Measurements from ENCODE around the gene EIF5AL1.
"Not testable (repeated sequence)": the region's sequence is repeated elsewhere in the genome, so short reads cannot be mapped to it uniquely, and the experiment has no call there.

EIF5AL1 gene

DNA sequence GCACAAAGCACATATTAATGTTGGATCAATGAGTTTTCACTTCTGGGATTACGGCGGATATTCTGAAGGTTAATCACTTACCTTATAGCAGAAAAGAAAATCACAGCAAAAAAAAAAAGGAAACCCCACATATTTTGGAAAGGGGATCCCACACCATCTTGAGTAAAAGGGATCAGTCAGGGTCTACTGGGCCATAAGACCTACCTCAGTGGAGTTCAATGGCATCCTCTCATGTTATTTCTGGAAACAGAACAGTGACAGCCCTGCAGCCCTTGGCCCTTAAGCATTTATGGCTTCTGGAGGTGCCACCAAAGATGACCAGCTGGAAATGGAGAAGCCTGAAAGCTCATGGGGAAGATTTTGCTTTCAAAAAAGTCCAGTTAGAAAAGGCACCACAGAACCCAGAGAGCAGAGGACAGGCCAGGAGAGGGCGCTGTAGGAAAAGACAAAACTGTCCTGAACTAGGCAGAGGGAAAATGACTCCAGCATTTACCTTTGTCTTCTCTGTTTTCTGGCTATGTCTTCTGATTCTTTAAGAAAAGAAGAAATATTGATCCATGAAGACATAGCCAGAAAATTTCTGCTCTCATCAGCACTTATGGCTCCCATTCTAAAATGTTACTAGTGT lies 2.9 kb upstream of the EIF5AL1 start:
- not testable (repeated sequence) for DNase-seq (ENCODE audit: low spot score)

DNA sequence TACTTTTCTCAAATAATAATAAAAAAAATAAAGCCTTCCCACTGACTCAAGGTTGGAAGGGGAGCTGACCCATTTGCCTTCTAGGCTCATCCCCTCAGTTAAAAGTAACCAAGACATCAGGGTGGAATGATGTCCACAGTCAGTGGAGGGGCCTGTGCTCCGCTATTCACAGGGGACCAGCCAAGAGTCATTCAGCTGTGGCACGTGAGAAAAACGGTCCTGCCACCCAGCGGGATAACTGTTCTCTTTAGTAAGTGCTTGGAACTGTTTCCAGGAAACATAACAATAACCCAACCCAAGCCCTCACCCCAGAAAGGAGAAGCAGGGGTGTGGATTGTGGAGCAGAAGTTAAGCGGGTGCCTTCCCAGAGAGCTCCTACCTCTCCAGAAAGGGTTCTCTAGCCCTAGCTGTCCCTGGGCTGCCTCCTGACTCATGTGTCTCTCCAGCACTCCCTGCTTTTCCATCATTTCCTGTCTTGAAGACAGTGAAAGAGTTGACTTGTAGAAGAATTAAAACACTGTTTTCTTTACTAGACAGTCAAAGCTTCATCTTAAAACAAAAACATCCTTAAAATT lies 2.3 kb upstream of the EIF5AL1 start:
- DNase-seq (ENCODE audit: low spot score), result not testable (repeated sequence)

DNA sequence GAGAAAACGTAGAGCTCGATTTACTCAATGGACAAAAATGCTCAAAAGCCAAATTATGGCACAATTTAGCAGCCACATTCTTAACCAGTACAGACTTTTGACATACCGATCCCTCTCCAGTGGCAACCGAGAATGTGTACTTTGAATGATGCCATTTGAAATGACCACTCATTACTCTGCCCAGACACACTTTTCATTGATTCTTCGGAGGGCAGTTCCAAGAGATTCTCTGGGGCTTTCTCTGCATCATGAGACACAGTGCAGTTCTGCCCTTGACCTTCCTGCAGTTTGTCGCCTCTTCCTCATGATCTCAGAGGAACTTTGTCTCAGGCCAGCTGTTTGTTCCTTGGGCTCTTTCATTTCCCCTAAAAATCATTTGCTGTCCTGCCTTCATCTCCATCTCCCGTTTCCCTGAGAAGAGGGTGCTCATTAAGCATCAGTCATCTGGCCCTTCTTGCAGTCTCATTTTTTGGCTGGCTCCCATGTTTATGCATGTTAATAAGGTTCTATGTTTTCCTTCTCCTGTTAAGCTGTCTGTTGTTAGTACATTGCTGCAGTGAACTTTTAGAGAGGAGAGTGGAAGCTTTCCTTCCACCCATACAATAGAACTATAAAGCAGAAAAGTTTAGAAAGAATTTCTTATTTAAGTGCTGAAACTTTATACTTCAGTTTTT lies 4.3 kb downstream of the EIF5AL1 start:
- peak; percentile 6 for DNase-seq (ENCODE audit: low spot score)

DNA sequence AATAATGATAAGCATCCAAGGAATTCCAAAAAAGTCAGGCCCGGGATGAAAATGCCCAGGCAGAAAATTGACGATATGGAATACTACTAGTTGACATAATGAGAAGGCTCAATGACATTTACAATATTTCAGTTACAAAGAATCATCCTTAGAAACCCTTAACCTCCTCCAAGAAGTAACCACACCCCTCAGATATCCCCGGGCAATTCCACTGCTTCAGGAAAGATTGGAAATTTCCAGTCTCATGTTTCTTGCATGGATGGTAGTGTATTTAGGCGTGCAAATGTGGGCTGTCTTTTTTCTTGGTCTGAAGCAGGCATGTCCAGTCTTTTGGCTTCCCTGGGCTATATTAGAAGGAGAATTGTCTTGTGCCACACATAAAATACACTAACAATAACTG lies 5.2 kb downstream of the EIF5AL1 start:
- not testable (repeated sequence) for DNase-seq (ENCODE audit: low spot score)

DNA sequence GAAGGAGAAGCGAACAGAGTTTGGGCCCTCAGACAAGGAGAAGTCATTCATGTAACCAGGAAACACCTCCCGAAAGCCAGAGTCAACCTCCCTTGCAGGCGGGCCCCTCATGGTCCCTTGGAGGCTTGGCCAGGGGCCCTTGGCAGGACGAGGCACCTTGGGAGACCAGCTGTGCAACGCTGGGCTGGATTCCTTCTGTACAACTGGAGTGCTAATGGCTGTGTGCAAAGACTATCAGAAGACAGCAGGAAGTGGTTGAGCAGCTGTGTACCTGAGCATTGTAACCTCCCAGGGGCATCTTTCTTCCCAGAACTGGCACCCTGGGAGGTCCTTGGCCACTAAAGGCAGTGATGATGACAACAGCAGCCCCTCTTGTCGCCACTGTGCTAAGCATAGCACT lies 9.4 kb downstream of the EIF5AL1 start:
- DNase-seq (ENCODE audit: low spot score), result not testable (repeated sequence)

DNA sequence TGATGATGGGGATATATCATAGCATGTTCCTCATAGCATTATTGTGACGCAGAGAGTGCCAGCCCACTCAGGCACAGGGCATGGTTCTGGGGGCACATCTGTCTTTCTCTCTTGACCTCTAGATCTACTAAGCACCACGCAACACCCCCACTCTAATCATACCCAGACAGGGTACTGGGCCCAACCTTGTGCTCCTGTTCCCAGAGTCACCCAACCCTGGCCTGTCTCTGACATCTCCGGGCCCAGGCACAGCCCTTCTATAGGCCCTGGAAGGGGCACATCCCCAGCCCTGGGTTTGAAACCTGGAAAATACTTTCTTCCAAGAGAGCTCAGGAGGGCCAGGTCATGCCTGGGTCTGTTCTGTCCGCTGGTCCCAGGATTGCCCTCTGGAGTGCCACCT lies 10.1 kb downstream of the EIF5AL1 start:
- not testable (repeated sequence) for DNase-seq (ENCODE audit: low spot score)

DNA sequence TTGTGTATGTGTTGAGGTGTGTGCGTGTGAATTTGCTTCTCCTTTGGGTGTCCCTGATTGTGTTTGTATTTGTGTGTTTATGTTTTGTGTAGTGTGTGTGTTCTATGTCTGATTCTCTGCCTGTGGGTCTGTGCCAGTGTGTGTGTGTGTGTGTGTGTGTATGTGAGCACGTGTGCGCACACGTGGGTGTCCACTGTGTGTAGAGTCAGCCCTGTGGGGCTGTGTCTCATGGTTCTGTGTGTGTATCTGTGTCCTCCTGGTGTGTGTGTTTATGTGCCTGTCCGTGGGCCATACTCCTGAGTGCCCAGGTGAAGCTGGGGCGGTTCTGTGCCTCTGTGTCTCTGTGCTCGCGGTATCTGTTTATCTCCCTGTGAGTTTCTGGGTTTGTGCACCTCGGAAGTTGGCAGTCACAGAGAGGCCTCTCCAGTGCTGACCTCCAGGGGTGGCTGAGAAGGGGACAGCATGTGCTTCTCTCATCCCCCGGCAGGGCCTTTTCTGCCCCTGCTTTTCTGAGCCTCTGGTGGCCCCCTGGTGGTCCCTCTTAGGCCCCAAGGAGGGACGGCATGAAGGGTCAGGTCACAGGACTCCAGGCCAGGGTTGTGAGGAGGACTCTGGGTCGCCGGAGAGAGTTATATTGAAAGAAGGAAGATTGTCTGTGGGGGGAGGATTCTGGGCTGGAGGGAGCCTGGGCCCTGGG lies 11.0 kb downstream of the EIF5AL1 start:
- DNase-seq (ENCODE audit: low spot score), result not testable (repeated sequence)

DNA sequence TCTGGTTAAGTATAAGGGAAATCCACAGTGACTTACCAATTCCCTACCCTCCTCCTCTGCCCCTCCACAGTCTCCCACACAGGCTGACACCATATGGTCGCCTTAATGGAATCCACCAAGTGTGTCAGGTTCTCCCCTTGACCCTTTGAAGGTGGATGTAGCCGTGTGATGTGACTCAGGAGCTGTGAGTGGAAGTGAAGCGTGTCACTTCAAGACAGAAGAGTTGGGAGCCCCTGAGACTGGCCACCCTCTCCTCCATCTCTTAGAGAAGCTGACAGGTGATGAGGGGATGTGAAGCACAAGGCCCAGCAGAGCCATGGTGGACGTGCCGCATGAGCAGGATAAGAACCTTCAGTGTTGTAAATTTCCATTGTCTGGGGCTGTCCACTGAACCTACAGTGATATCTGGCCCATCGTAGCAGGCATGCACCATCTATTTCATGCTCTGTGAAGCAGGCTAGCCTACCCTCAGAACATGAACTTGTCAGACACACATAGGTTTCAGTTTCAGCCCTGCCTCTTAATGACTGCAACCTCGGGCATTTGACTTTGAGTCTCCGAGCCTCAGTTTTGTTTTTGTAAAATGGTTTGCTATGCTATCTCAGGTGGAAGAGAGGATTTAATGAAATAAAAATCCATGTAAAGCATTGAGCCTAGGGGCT lies 12.8 kb downstream of the EIF5AL1 start:
- not testable (repeated sequence) for DNase-seq (ENCODE audit: low spot score)

DNA sequence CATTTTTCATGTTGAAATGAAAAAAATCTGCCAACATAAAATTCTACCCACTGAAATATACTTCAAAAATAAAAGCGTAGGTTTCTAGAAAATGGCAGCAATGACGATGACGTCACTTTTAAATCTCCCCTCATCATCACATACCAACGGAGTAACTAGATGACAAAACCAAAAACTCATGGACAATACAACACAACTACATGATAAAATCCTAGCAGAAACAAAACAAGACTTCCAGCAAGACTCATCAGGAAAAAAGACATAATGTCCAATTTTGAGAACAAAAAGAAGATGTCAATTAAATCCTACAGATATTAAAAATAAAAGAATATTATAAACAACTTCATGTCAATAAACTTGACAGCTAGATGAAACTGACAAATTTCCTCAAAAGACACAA lies 15.9 kb downstream of the EIF5AL1 start:
- not testable (repeated sequence) for DNase-seq (ENCODE audit: low spot score)

DNA sequence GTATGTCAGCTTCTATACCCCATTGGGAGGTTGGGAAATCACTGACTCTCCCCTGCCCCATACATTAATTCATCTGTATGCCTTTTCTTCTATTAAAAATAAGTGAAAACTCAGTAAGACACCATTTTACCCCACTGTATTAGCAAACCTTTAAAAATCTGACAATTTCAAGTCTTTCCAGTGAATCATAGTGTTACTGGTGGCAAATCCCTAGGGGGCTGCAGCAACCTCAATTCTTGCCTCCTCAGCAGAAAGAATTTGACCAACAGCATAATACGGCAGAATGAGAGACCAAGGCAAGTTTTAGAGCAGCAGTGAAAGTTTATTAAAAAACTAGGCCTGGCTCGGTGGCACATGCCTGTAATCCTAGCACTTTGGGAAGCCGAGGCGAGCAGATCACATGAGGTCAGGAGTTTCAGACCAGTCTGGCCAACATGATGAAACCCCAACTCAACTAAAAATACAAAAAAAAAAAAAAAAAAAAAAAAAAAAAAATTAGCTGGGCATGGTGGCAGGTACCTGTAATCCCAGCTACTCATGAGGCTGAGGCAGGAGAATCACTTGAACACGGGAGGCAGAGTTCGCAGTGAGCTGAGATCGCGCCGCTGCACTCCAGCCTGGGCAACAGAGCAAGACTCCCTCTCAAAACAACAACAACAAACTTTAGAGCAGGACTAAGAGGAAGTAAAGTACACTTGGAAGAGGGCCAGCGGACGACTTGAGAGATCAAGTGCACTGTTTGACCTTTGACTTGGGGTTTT lies 21.0 kb downstream of the EIF5AL1 start:
- not testable (repeated sequence) for DNase-seq (ENCODE audit: low spot score)

DNA sequence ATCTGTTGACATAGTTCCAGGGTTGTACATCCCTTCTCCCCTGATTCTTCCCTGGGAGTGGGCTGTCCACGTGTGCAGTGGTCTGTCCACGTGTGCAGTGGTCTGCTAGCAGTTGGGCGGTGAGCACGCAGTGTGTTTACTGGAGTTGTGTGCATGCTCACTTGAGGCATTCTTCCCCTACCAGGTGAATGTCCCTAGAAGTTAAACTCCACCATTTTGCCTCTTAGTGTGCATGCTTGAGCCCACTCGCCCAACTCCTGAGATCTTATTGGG lies 21.5 kb downstream of the EIF5AL1 start:
- not testable (repeated sequence) for DNase-seq (ENCODE audit: low spot score)

DNA sequence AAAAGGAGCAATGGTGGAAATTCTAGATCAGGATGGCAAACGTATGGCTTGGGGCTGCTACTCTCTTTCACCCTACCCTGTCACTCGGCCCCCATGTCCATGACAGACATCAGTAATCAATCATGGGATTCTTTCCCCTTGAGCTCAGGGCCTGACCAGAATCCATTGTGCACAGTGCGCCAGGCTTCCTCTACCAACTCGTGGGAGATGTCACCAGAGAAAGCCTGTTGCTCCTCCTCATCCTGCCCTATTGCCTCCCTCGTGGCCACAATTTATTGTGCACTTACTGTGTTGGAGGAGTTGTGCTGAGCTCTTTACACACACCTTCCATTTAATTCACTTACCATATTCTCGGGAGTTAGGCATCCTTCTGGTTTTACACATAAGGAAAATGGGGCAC lies 26.0 kb downstream of the EIF5AL1 start:
- DNase-seq (ENCODE audit: low spot score), result not testable (repeated sequence)

DNA sequence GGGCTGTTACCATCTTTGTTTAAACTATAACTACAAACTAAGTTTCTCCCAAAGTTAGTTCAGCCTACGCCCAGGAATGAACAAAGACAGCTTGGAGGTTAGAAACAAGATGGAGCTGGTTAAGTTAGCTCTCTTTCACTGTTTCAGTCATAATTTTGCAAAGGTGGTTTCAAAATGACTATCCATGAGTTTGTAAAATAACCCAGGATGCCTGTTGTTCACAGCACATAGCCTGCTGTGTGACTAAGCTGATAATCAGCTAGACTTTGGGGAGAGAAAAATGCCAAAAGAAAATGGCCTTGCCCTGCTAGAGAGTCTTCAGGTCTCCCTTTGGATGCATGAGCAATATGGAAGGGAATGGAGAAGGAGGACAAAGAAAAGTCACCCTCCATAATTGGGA lies 28.6 kb downstream of the EIF5AL1 start:
- DNase-seq (ENCODE audit: low spot score), result not testable (repeated sequence)

DNA sequence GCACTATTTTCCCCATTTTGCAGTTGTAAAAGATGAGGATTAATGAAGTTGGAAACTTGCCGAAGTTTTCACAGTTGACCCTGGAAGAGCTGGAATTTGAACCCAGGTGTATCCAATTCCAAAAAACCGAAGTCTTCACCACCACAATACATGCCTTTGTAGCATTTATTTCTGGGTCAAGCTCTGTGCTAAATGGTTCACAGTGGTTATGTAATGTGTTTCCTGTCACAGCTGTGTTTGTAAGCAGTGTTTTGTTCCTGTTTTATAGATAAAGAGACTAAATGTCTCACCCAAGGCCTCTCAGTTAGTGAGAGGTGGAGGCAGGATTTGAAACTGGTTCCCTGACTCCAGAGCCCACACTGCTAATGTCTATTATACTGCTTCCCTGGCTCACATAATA lies 30.3 kb downstream of the EIF5AL1 start:
- DNase-seq (ENCODE audit: low spot score), result no peak

DNA sequence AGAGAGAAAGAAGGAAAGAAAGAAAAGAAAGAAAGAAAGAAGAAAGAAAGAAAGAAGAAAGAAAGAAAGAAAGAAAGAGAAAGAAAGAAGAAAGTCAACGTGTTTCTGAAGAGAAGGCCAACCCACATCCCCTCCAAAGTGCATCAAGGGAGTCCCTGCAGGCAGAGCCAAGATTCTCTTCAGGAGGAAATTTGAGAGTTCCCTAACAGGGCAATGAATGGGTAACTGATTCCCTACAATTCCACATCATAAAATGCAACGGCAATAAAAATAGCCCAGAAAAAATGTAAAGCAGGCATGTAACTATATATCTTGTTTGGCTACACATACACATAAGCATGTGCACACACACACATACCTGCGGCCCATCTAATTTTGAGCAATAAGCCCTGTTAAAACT lies 32.1 kb downstream of the EIF5AL1 start:
- DNase-seq (ENCODE audit: low spot score), result not testable (repeated sequence)

DNA sequence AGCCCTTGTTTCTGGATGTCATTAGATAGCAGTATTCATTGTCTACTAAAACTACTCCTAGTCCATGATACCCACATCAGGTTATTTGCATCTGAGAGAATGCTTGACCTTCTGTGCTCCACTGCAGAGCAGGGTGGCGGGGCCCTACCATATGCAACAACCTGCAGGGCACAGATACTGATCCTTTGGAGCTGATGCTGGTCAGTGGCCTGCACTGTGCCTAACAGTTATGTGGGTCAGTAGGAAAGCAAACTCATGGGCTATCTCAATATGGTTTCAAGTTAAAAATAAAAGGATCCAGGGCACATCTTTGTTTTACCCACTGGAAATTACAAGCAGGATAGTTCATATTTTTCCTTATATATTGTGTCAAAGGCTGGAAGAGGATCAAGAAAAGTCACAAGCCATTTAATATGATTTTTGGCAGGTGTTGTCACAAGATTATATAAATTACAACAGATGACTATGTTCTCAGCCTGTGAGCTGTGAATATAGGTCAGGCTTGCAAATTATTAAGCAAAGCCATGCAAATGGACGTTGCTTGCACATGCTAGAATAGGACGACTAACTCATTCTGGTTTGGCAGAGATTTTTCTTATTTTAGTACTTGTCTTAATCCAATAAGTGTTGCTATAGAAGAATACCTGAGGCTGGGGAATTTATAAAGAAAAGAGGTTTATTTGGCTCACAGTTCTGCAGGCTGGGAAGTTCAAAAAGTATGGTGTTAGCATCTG lies 32.8 kb downstream of the EIF5AL1 start:
- DNase-seq (ENCODE audit: low spot score), result not testable (repeated sequence)

DNA sequence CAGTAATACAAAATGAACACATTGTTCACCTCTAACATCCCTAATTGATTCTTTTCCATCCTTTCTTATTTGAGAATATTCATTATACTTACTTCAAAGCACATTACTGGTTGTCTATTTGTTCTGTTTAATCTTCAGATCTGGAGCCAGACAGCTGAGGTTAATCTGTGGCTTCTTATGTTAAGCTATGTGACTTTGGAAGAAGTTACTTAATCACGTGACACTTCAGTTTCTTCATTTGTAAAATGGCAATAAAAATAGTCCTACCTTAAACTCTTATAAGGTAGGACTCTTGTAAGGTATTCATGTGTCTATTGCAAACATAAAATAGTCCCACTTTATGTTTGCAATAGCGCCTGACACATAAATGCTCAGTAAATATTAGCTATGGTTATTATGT lies 34.8 kb downstream of the EIF5AL1 start:
- not testable (repeated sequence) for DNase-seq (ENCODE audit: low spot score)

DNA sequence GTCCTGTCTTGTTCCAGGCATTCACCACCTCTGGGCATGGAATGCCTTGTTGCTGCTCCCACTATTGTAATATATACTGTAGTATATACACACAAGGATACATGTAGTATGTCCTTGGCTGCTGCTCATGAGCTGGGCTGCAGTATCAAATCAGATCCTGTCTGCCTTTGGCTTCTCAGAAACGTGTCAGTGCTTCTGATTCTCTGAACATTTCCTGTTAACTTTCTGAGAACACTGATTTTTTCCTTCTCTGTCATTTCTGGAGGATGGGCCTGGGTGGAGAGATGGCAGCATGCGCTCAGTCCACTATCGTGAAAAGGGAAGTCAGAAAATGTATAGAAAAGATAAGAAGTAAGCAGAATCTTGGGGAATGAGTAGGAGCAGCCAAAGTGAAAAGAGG lies 35.6 kb downstream of the EIF5AL1 start:
- DNase-seq (ENCODE audit: low spot score), result no peak

DNA sequence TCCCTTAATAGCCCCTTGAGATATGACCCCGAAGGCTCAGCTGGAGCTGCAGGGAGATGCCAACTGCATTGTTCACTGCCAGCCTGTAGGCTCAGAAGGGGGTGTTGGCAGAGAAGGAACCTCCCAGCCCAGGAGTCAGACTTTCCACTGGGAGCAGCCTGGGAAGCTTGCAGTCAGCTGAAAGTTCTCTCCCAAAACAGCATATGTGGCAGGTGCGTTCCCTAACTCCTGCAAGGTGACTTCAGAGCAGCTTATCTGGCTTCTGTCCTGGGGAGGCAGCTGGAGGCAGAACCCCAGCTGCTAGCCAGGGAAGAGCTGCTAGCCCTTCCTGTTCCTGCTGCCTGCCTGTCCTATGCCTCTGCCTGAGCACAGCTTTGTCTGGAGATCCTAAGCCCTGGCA lies 39.8 kb downstream of the EIF5AL1 start:
- no peak for DNase-seq (ENCODE audit: low spot score)

DNA sequence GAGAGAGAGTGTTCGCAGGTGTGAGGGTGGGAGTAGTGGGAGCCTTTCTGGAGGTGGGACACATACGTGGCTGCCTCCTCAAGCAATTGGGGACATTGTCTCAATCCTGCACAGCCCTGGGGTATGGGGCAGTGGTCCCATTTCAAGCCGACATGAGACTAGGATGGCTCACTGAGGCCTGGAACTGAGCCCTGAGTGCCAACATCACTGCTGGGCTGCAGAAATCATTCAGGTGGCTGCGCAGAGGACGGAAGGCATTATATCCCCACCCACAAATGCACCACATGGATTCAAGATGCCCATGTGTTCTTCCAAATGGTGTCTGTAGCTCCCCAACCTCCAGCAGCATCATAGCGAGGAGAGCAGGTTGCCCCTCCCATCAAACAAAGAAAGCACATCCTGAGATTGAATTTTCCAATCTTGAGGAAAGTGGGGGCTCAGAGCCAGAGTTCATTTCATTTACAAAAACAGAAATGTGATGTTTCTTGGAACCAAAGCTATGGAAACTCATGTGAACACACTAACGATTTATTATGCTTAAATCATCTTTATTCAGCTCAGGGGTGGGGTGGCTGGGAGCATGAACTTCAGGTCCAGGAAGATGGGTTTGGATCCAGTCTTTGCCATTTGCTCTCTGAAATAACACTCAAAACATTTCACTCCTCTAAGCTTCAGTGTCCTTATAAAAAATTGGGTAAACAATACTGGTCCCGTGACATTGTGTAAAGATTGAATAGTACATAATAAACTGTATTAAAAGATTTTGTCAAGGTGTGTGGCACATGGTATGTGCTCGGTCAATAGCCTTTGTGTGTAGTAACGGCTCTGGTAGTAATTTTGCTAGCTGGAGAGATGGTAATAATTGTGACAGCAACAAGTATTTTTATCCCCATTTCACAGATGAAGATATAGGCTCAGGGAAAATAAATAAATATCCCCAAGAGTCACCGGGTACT lies 43.3 kb downstream of the EIF5AL1 start:
- no peak for DNase-seq (ENCODE audit: low spot score)

Measured in AG20443 (cell line).